ENCODE data around the gene USP22. TPM values are rescaled to one million over a fixed set of nuclear protein-coding genes. Genes with fewer than 3 reads are reported as not detected.
"Not testable (repeated sequence)": the region's sequence is repeated elsewhere in the genome, so short reads cannot be mapped to it uniquely, and the experiment has no call there.

The USP22 gene
- total RNA-seq, 1 experiment from 2014 or later: 167 TPM

- no peak overlapping the region for H3K27ac ChIP-seq
- H3K4me1 ChIP-seq (replicated peaks): peaks cover 5% of the 10 kb centered on the region
- no peaks in the 10 kb centered on the region for H3K27me3 ChIP-seq (replicated peaks)
- H3K36me3 ChIP-seq: no peaks in the 10 kb centered on the region
- no peaks in the 10 kb centered on the region for H3K9me3 ChIP-seq (replicated peaks)
- no peak for DNase-seq (ENCODE audit: low read depth in 1 of 2, low spot score in 2 of 2)
- H3K4me3 ChIP-seq: no peak overlapping the region
These were observed 53.3 kb downstream of the USP22 start for GRCh38 chr17:20989481-20989880.

GRCh38 chr17:20988896-20989295, 53.9 kb downstream of the USP22 start:
- Histone ChIP-seq H3K4me1 (replicated peaks) (peaks cover 5% of the 10 kb centered on the region), H3K9me3 (replicated peaks) (no peaks in the 10 kb centered on the region), H3K27me3 (replicated peaks) (no peaks in the 10 kb centered on the region), H3K27ac (no peak overlapping the region), H3K36me3 (no peaks in the 10 kb centered on the region), H3K4me3 (no peak overlapping the region)
- no peak for DNase-seq (ENCODE audit: low read depth in 1 of 2, low spot score in 2 of 2)

- peaks cover 1% of the 10 kb centered on the region for H3K4me1 ChIP-seq (replicated peaks)
- H3K9me3 ChIP-seq (replicated peaks): no peaks in the 10 kb centered on the region
- no peak overlapping the region for H3K4me3 ChIP-seq
- H3K36me3 ChIP-seq: no peaks in the 10 kb centered on the region
- no peak overlapping the region for H3K27ac ChIP-seq
- H3K27me3 ChIP-seq (replicated peaks): no peaks in the 10 kb centered on the region
- no peak for DNase-seq (ENCODE audit: low read depth in 1 of 2, low spot score in 2 of 2)
These were observed 54.7 kb downstream of the USP22 start for GRCh38 chr17:20988001-20988636.

- no peaks in the 10 kb centered on the region for H3K27me3 ChIP-seq (replicated peaks)
- no peak for DNase-seq (ENCODE audit: low read depth in 1 of 2, low spot score in 2 of 2)
- no peaks in the 10 kb centered on the region for H3K9me3 ChIP-seq (replicated peaks)
- H3K36me3 ChIP-seq: no peaks in the 10 kb centered on the region
- no peaks in the 10 kb centered on the region for H3K4me1 ChIP-seq (replicated peaks)
- no peak overlapping the region for H3K4me3 ChIP-seq
- no peak overlapping the region for H3K27ac ChIP-seq
These were observed 55.3 kb downstream of the USP22 start for GRCh38 chr17:20987511-20987910.

- H3K4me1 ChIP-seq (replicated peaks): no peaks in the 10 kb centered on the region
- H3K36me3 ChIP-seq: no peaks in the 10 kb centered on the region
- DNase-seq (ENCODE audit: low read depth in 1 of 2, low spot score in 2 of 2): no peak
- H3K9me3 ChIP-seq (replicated peaks): no peaks in the 10 kb centered on the region
- no peaks in the 10 kb centered on the region for H3K27me3 ChIP-seq (replicated peaks)
- H3K27ac ChIP-seq: no peak overlapping the region
- no peak overlapping the region for H3K4me3 ChIP-seq
These were observed 55.9 kb downstream of the USP22 start for GRCh38 chr17:20986767-20987510.

GRCh38 chr17:20983359-20983637, 59.5 kb downstream of the USP22 start:
- Histone ChIP-seq H3K4me3 (no peak overlapping the region), H3K36me3 (no peaks in the 10 kb centered on the region), H3K9me3 (replicated peaks) (no peaks in the 10 kb centered on the region), H3K4me1 (replicated peaks) (no peaks in the 10 kb centered on the region), H3K27ac (no peak overlapping the region), H3K27me3 (replicated peaks) (no peaks in the 10 kb centered on the region)
- DNase-seq (ENCODE audit: low read depth in 1 of 2, low spot score in 2 of 2): no peak

- H3K36me3 ChIP-seq: no peaks in the 10 kb centered on the region
- H3K4me1 ChIP-seq (replicated peaks): no peaks in the 10 kb centered on the region
- no peak for DNase-seq (ENCODE audit: low read depth in 1 of 2, low spot score in 2 of 2)
- H3K4me3 ChIP-seq: no peak overlapping the region
- no peaks in the 10 kb centered on the region for H3K9me3 ChIP-seq (replicated peaks)
- H3K27ac ChIP-seq: no peak overlapping the region
- H3K27me3 ChIP-seq (replicated peaks): no peaks in the 10 kb centered on the region
These were observed 60.0 kb downstream of the USP22 start for GRCh38 chr17:20982589-20983358.

GRCh38 chr17:20981046-20981920, 61.5 kb downstream of the USP22 start:
- Histone ChIP-seq H3K4me3 (no peak overlapping the region), H3K27me3 (replicated peaks) (no peaks in the 10 kb centered on the region), H3K36me3 (no peaks in the 10 kb centered on the region), H3K9me3 (replicated peaks) (no peaks in the 10 kb centered on the region), H3K4me1 (replicated peaks) (no peaks in the 10 kb centered on the region), H3K27ac (no peak overlapping the region)
- DNase-seq (ENCODE audit: low read depth in 1 of 2, low spot score in 2 of 2): peak in 1 of 2 experiments; percentile 31

- H3K27me3 ChIP-seq (replicated peaks): no peaks in the 10 kb centered on the region
- H3K4me1 ChIP-seq (replicated peaks): no peaks in the 10 kb centered on the region
- no peak for DNase-seq (ENCODE audit: low read depth in 1 of 2, low spot score in 2 of 2)
- H3K9me3 ChIP-seq (replicated peaks): no peaks in the 10 kb centered on the region
- no peaks in the 10 kb centered on the region for H3K36me3 ChIP-seq
- H3K4me3 ChIP-seq: no peak overlapping the region
- no peak overlapping the region for H3K27ac ChIP-seq
These were observed 63.1 kb downstream of the USP22 start for GRCh38 chr17:20979792-20980083.

GRCh38 chr17:20979007-20979791, 63.6 kb downstream of the USP22 start:
- H3K4me3 ChIP-seq; H3K27me3 ChIP-seq (replicated peaks); H3K36me3 ChIP-seq: not testable (repeated sequence)

GRCh38 chr17:20977609-20978253, 65.1 kb downstream of the USP22 start:
- H3K27me3 ChIP-seq (replicated peaks); H3K9me3 ChIP-seq (replicated peaks); H3K36me3 ChIP-seq; H3K4me3 ChIP-seq; H3K4me1 ChIP-seq (replicated peaks); DNase-seq (ENCODE audit: low read depth in 1 of 2, low spot score in 2 of 2); H3K27ac ChIP-seq: not testable (repeated sequence)

More at GRCh38 chr17:20979007-20979791, 63.6 kb downstream of the USP22 start:
- H3K27ac ChIP-seq; H3K9me3 ChIP-seq (replicated peaks); DNase-seq (ENCODE audit: low read depth in 1 of 2, low spot score in 2 of 2); H3K4me1 ChIP-seq (replicated peaks): not testable (repeated sequence)

- Histone ChIP-seq H3K27me3 (replicated peaks) (no peaks in the 10 kb centered on the region), H3K36me3 (no peaks in the 10 kb centered on the region), H3K9me3 (replicated peaks) (no peaks in the 10 kb centered on the region), H3K27ac (no peak overlapping the region), H3K4me1 (replicated peaks) (no peaks in the 10 kb centered on the region), H3K4me3 (no peak overlapping the region)
- no peak for DNase-seq (ENCODE audit: low read depth in 1 of 2, low spot score in 2 of 2)
These were observed 67.2 kb downstream of the USP22 start for GRCh38 chr17:20975566-20975965.

GRCh38 chr17:20970329-20970728, 72.5 kb downstream of the USP22 start:
- Histone ChIP-seq H3K4me3 (no peak overlapping the region), H3K27me3 (replicated peaks) (no peaks in the 10 kb centered on the region), H3K4me1 (replicated peaks) (no peaks in the 10 kb centered on the region), H3K9me3 (replicated peaks) (no peaks in the 10 kb centered on the region), H3K36me3 (no peaks in the 10 kb centered on the region), H3K27ac (no peak overlapping the region)
- no peak for DNase-seq (ENCODE audit: low read depth in 1 of 2, low spot score in 2 of 2)

Data from SJSA1 (cell line).